Myocyte (in vitro differentiated cells): ENCODE data around the gene ALOX5AP. TPM values are rescaled to one million over a fixed set of nuclear protein-coding genes. Genes with fewer than 3 reads are reported as not detected.

Experiments
- DNase-seq: peaks from one replicate; pipeline ENCODE4 v3.0.0-alpha.2; 2012; ENCODE audit warnings: low read depth
- total RNA-seq: library from RNA; depleted of rRNA; stranded (reverse); fragments of >200 nt; gene quantifications from 2 replicates; pipeline ENCODE4 v1.2.3, GENCODE V29; 2014

ALOX5AP gene
- total RNA-seq, 1 donor from 2014 or later = not detected

DNA sequence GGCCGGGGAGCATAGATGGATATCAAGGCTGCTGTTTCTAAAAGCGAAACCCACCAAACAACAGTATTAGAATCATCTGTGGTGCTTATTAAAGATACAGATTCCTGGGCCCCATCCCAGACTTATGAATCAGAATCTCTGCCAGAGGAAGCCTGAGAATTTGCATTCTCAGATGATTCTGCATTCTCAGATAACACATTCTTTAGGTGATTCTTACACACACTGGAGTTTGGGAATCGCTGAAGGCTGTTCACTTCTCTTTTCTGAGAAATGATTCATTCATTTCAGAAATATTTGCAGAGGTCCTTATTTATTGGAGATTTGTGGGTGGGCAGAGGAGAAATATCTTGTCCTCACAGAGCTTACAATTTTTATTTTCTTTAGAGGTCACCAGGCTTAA, 24.4 kb downstream of the ALOX5AP start:
- no peak for DNase-seq

DNA sequence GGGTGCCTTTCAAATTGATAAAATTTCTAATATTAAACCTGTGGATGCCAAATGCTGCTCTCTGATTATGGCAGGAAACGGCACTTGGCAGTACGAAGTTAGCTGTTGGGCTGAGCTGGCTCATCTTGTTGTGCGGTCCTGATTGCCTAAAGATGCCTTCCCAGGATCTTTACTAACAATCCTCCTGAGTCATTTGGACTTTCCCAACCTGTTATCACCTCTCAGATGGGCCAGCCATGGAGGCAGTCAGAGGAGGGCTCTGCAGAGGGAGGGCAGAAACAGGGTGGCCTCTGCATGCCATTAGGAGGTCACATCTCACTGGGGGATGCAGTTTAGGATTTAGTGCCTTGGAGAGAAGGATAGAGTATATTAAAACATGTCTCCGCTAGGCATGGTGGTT, 27.3 kb downstream of the ALOX5AP start:
- no peak for DNase-seq

DNA sequence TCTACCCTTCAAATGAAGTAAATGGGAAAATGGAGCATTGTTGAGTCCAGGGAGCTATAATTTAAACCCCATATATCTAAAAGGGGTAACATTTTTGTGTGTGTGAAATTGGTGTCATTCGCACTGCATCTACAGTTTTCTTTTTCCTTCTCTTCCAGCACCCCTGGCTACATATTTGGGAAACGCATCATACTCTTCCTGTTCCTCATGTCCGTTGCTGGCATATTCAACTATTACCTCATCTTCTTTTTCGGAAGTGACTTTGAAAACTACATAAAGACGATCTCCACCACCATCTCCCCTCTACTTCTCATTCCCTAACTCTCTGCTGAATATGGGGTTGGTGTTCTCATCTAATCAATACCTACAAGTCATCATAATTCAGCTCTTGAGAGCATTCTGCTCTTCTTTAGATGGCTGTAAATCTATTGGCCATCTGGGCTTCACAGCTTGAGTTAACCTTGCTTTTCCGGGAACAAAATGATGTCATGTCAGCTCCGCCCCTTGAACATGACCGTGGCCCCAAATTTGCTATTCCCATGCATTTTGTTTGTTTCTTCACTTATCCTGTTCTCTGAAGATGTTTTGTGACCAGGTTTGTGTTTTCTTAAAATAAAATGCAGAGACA, 28.6 kb downstream of the ALOX5AP start:
- DNase-seq = no peak

DNA sequence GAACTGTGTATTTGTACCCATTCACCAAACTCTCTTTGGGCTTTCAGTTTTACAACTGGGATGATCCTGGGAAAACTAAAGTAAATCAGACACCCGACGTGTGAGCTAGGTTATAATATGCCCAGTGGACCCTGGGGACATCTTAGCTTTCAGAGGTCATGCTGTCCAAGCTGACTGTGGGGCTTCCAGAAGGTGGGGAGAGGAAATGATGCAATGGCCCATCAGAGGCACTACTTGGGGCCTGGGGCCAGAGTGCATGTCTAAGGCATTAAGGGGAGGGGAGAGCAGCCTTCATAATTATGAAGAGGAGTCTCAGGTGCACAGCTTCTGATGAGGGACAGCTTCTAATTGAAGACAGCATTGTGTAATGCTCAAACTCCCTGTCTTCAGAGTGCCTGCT, 30.9 kb downstream of the ALOX5AP start:
- DNase-seq = no peak

DNA sequence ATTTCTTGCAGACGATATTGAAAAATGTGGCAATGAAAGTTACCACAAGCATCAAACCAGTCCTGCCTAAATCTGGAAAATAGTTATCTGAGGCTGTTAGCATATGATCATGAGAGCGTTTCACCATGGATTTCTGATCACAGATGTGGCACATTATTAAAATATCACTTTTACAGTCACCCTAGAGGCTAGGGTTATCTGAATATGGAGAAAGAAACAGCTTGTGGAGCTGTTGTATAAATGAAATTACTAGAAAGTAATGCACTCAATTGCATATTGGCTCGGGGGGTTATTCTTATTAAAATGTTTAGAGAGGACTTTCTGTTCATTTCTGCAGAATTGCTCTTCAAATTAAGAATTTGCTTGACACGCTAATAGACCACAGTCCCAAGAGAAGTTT, 35.6 kb downstream of the ALOX5AP start:
- DNase-seq = no peak

DNA sequence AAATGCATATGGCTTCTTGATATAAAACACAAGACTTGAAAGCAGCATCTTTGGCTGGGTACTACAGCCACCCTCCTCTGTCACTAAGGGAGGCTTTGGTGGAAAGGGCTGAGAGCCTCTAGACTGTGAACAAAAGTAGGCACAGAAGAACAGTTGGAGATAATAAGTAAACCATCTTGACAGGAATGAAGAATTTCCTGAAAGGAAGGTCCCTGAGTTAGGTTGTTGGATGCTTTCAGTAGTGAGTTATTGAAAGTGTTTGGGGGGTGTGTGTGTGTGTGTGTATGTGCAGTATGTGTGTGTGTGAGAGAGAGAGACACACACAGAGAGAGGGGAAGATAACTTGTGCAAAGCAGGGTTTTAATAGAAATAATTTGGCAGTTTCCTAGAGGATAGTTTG, 38.2 kb downstream of the ALOX5AP start:
- no peak for DNase-seq

DNA sequence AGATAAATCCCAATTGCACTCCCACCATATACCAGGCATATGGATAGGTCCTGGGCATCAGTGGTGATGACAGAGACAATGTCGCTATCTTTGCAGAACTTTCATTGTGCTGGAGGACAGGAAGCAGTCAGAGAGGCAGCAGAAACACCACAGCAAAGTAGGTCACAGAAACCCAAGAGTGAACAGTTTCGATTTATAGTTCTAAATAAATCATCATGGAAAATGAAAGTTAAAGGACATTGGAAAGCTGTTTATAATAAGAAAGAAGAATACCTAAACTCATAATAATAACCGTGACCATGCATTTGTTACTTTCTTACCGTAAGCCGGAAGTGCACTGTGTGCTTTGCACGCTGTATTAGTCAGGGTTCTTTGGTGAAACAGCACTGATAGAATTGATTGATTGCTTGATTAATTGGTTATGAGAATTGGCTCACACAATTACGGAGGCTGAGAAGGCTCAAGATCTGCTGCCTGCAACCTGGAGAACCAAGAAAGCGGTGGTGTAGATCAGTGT, 38.9 kb downstream of the ALOX5AP start:
- DNase-seq = no peak

DNA sequence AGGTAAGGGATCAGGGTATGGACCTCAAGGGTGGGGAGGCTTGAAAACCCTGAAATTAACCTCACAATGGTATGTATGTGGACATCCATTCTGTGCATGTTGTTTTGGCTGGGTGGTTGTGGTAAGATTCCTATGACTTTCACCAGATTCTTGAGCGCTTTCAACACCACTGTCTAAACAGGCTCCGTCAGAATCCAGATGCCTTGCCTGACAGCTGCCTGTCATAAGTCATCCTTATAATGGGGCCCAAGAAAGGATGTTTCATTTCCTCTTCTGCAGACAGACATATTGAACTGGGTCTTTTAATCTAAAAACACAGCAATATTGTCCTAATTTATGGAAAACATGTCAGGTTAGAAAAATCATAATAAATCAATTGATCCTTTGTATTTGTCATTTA, 41.3 kb downstream of the ALOX5AP start:
- no peak for DNase-seq

DNA sequence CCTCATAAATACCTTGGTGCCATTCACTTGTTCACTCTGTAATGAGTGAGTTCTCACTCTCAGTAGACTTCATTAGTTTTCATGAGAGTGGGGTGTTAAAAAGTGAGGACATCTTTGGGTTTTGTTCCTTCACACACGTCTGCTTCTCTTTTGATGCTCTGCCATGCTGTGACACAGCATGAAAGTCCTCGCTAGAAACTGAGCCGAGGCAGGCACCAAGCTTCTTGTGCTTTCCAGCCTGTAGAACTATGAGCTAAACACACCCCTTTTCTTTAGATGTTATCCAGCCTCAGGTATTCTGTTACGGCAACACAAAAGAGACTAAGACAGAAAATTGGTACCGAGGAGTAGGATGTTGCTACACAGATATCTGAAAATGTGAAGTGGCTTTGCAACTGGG, 43.7 kb downstream of the ALOX5AP start:
- no peak for DNase-seq

DNA sequence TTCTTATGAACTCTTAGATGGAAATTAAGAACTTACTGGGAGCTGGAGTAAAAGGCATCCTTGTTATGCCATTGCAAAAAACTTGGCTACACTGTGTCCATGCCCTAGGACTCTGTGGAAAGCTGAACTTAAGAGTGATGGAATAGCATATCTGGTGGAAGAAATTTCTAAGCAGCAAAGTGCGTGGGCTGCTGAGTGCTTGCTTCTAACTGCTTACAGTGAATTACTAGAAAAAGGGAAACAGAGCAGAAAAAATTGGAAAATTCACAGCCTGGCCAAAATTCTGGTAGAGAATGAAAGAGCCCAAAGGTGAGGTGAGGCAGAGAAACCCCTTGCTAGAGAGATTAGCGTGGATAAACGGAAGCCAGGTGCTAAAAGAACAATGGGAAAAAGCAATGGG, 44.3 kb downstream of the ALOX5AP start:
- no peak for DNase-seq

DNA sequence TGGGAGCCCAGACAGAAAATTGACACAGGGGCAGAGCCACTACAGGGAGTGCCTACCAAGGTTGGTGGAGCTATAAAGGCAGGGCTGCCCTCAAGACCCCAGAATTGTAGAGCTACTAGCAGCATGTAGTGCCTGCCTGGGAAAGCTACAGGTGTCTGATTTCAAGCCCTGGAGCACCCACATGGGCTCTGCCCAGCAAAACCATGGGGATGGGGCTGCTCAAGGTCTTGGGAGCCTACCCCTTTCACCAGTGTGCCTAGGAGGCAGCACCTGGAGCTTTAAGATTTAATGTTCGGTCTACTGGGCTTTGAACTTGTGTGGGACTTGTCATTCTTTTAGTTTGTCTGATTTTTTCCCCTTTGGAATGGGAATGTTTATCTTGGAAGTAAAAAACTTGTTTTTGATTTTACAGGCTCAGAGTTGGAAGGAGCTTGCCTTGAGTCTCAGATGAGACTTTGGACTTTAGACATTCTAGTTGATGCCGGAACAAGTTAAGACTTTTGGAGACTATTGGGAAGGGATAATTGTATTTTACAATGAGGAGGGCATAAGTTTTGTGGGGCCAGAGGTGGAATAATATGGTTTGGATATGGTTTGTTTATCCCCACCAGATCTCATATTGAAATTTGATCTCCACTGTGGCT, 45.1 kb downstream of the ALOX5AP start:
- no peak for DNase-seq

DNA sequence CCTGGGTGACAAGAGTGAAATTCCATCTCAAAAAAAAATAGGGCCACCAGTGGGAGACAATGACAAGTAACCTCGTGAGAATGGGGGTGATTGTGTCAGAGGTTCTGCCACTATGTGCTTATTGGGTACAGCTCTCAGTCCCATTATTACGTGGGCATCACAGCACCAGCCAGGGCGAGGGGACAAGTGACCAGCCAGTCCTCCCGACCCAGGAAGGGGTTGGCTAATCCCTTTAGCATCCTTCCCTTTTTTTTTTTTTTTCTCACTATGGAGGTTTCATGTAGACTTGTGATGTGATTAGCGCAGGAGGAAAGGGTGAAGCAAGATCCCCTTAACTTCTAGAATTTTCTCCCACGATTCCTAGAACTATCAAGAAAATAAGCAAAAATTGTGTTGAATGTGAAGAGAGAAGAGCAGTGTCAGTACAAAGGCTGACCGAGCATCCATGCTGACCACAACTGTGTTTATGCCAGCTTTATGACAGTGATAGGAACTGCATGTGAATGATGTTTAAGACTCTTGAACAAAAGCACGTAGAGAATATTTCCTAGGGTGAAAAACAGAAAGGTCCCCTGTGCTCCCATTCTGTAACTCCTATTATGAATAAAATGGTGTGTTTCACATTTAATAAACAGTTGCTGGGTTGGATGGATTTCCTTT, 50.0 kb downstream of the ALOX5AP start:
- DNase-seq = no peak

DNA sequence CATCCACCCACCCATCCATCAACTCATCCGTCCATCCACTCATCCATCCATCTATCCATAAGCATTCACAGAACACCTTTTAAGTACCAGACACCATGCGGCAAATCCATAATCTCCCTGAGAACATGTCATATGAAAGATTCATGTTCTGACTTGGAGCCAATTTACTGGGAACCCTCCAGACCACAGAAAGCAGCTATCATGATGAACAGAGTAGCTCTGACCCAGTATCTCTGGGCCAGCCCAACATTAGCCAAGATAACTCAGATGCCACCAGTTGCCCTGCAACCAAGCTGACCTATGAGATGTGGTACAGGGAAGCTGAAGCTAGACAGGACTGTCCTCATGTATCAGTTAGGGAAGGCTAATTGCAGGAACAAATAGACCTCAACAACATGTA, 51.3 kb downstream of the ALOX5AP start:
- DNase-seq = no peak

DNA sequence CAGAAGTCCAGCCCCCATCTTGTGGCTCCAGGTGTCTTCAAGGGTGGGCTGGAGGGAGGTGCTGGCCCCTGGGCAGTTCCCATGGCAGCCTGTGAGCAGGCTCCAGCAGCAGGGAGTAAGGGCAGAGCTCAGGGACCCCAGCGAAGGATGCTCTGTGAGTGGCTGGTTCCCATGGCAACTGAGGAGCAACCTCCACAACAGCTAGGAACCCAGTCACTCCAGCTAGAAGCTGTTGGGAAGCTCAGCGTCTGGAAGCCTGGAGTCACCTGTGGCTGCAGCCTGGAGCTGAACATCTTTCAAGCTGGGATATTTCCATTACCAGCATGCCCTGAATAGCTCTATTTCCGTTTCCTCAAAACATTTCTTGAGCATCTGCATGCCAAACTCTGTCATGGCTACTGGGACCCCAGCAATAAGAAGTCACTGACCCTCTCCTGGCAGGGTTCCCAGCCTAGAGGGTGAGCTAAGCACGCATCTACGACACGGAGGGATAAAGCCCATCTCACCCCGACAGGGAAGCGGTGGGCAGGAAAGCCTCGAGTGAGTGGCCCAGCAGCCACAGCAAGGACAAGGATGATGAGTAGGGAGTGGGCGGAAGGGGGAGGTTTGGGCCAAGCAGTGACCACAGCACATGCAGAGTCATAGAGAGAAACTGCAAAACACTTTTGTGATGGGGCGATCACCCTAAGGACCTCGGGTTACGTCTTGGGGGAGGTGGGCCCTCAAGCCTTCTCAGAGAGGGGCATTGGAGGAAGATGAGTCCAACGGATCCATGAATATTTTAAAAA, 52.6 kb downstream of the ALOX5AP start:
- DNase-seq = no peak

DNA sequence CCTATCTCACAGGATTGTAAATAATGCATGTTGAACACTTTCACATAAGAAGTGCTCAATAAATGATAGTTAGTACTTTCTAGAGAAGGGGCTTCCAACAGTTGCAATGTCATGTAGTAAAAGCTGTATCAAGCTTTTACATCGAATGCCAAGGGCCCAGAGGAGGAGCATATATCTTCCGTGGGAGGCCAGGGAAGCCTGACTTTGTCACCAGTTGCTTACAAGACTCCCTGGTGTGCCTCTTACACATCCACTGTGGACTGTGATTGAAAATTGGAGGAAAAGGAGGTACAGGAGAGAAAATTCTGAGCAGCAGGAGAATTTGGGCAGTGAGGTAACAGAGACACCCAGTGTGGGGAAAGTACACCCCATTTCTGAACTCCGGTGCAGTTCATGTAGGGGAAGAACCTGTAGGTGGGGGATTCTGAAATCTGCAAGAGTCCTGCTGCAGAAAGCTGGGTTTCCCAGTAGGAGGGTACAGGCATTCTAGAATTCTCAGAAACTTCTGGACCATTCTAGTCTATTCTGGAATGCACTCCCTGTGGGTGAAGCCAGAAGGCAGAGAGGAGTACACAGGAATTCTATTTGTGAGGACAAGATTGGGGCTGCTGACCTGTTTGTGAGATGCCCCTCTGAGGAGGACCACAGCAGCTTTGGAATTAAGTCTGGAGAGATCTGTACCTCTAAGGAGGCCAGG, 54.0 kb downstream of the ALOX5AP start:
- DNase-seq = no peak

DNA sequence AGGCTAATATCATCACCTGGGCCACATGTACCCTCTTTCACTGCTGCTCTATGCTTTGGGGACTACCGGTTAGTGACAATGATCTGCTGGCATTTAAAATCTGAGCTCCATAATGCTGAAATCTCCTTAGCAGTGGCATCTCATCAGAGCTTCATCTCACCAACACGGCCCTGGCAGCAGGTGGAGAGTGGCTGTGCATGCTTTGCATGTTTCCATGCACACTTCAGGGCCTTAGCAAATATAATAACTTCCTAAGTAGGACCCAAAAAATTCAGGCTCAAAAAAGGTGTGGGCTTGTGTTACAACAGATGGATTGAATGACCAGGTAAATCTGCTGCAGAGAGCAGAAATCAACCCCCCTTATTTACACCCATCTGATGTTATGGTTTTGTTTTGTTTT, 55.2 kb downstream of the ALOX5AP start:
- no peak for DNase-seq

DNA sequence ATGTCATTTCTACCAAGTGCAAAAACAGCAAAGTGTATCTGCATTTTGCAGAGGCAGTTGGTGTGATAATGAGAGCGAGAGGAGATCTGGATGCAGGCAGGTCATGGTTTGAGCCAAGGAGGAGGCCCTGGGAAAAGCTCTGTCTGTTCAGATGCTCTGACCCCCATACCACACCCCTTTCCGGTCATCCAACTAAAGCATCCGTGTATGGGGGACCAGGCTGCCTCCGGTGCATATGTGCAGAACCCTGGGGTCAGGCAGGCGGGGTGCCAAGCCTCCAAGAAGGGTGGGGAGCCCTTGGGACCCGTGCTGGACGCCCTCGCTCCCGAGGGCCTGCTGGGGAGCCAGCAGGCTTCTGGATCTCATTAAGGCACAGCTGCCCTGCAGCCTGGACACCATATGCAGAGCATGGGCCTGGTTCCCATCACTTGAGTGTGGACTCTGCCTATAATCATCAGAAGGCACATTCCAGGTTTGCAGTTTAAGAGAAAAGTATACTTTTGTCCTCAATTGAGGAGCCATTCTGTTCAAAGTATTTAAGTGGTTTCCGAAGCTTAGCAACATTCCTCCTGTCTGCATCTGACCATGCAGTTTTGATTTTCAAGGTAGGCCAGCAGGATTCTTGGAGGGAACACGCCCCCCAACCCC, 56.1 kb downstream of the ALOX5AP start:
- no peak for DNase-seq

DNA sequence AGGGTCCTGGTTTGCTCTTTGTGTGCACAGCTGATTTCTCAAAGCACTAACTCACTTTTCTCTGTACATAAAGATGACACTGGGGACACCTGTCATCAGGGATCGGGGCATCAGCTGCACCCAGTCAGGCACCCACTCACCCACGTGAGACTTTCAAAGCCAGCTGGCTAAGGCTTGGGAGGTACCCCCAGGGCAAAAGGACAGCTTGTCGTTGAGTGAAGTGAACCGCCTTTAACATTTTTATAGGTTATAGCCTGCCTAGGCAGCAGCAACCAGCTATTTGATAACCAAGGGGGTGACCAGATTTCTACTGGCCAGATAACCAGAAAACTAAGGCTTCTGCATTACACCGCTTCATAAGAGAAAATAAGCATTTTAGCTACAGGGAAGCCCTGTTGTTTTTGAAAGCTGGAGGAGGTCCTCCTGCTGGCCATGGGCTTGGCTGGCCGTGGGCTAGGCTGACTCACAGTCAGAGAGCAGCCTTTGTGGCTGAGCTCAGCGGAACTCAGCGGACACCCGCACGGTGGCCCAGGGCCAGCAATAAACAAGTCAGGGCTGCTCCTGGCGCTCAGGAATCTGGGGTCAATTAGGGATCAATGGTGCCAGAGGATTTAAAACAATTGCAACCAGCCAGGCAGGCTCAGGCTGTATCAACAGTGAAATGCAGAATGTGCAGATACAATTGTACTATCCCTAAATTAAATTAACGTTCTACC, 57.1 kb downstream of the ALOX5AP start:
- DNase-seq = peak; percentile 93

DNA sequence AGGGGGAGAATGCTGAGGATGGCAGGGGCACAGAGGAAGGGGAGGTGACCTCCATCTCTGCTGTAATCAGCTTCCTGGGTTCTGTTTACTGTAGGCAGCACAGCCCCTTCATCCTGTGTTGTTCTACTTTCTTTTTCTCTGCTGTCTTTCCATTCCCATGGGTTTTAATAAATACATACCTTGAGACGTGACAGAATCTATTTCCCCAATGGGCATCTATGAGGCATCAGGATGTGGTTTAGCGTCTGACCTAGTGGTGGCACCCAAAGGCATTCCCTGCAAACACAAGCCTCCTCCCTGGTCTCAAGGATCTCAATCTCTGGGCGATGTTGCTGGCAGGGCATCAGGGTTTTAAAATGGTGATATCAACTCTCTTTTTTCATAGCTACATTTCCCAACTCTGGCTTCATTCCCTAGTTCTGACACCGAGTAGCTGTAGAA, 60.8 kb downstream of the ALOX5AP start:
- DNase-seq = peak; percentile 74
